ENCODE results near the gene MCRIP2. TPM values are rescaled to one million over a fixed set of nuclear protein-coding genes. Genes with fewer than 3 reads are reported as not detected.

Gene MCRIP2
- total and polyA plus RNA-seq, 9 of the 15 experiments (the other 6 are each of a cell fraction or from before 2014, with no cell fraction given): 0.80 to 120 (median 35.2) TPM

GRCh38 chr16:636206-637080, 5.2 kb upstream of the MCRIP2 start, which contains the start of gene METTL26 (continued):
- TF ChIP-seq, protein P1, sequence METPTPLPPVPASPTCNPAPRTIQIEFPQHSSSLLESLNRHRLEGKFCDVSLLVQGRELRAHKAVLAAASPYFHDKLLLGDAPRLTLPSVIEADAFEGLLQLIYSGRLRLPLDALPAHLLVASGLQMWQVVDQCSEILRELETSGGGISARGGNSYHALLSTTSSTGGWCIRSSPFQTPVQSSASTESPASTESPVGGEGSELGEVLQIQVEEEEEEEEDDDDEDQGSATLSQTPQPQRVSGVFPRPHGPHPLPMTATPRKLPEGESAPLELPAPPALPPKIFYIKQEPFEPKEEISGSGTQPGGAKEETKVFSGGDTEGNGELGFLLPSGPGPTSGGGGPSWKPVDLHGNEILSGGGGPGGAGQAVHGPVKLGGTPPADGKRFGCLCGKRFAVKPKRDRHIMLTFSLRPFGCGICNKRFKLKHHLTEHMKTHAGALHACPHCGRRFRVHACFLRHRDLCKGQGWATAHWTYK (CRISPR knock-in tag; IDR thresholded peaks at IDR 0.05): peak; percentile 67; the same call in 1 of the 2 replicates
- TF ChIP-seq KDM5B (IDR thresholded peaks at IDR 0.05; ENCODE audit: insufficient replicate concordance, low read depth, low read length) (peak; percentile 82), ZNF212 (CRISPR knock-in tag; IDR thresholded peaks at IDR 0.05) (peak; percentile 44; the same call in 1 of the 2 replicates), MCM2 (IDR thresholded peaks at IDR 0.05; ENCODE audit: low read depth) (no peak), ATF1 (CRISPR knock-in tag; IDR thresholded peaks at IDR 0.05) (no peak), ATF1 (tag; IDR thresholded peaks at IDR 0.05) (peak; percentile 86), KLF1 (tag; IDR thresholded peaks at IDR 0.05) (peak; percentile 68), NR1H2 (CRISPR knock-in tag; IDR thresholded peaks at IDR 0.05) (peak; percentile 28), MAFG (tag; conservative IDR thresholded peaks at IDR 0.05) (no peak), SAFB (IDR thresholded peaks at IDR 0.05; ENCODE audit: borderline replicate concordance, low read depth, low read length) (0 out of 2 replicates have a peak, but pooled peaks have one; percentile 52), ZNF175 (CRISPR knock-in tag; IDR thresholded peaks at IDR 0.05; ENCODE audit: low read depth) (no peak; the same call in 1 of the 2 replicates), ARID4B (CRISPR knock-in tag; IDR thresholded peaks at IDR 0.05) (peak; percentile 94), ZNF197 (CRISPR knock-in tag; IDR thresholded peaks at IDR 0.05; ENCODE audit: low read depth) (peak; percentile 88; the same call in 1 of the 2 replicates), POLR2H (tag; IDR thresholded peaks at IDR 0.05; ENCODE audit: low read depth) (peak; percentile 100), E2F1 (CRISPR knock-in tag; IDR thresholded peaks at IDR 0.05) (peak; percentile 79), NFE2L1 (tag; IDR thresholded peaks at IDR 0.05; ENCODE audit: borderline replicate concordance, low read depth) (no peak), KAT2B (IDR thresholded peaks at IDR 0.05; ENCODE audit: low read depth, low read length) (no peak), MECOM (CRISPR knock-in tag; IDR thresholded peaks at IDR 0.05) (no peak)
- TF ChIP-seq, protein P2, sequence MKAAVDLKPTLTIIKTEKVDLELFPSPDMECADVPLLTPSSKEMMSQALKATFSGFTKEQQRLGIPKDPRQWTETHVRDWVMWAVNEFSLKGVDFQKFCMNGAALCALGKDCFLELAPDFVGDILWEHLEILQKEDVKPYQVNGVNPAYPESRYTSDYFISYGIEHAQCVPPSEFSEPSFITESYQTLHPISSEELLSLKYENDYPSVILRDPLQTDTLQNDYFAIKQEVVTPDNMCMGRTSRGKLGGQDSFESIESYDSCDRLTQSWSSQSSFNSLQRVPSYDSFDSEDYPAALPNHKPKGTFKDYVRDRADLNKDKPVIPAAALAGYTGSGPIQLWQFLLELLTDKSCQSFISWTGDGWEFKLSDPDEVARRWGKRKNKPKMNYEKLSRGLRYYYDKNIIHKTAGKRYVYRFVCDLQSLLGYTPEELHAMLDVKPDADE (conservative IDR thresholded peaks at IDR 0.05; ENCODE audit: control insufficient read depth, low read depth, low read length): peak; percentile 92
